ENCODE results near the gene JAG1.

Gene JAG1

GRCh38 chr20:10673842-10674683 lies at the start of gene JAG1:
Gene JAG1, minus strand, starts transcription at chr20:10673999. Its CDS starts 469 bp downstream, at chr20:10673530.
- DNase-seq: peak; percentile 93

GRCh38 chr20:10721976-10722375 lies 48.2 kb upstream of the JAG1 start:
- no peak for DNase-seq

GRCh38 chr20:10721137-10721896 lies 47.5 kb upstream of the JAG1 start:
- no peak for DNase-seq

- no peak for DNase-seq
Measured at GRCh38 chr20:10720565-10720964, 46.8 kb upstream of the JAG1 start.

DNA sequence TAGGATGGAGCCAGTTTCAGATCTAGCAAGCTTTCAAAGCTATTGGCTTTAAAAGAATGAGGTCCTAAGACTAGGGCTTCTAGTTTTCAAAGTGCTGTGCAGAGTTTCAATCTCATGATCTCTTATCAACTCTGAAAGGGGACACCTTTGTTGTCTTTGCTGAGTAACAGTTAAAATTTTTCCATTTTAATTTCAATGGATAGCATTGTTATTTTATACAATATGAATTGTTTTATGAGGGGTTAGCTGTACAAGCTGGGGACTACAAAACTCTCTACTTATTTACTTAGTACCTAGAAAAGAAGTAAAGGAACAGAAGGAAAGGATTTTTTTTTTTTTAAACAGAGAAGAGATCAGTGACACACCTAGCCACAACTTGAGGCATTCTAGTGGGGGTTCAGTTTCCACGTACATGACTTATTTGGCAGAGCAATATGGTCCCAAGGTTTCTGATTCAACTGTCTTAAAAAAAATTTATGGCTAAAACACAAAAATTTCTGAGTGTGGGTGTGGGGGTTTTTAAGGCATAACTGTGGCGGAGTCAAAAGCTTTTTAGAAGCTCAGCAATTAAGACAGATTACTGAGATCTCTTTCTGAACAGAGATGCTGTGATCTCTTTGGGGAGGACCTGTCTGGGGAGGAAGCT lies 46.1 kb upstream of the JAG1 start:
- no peak for DNase-seq

DNA sequence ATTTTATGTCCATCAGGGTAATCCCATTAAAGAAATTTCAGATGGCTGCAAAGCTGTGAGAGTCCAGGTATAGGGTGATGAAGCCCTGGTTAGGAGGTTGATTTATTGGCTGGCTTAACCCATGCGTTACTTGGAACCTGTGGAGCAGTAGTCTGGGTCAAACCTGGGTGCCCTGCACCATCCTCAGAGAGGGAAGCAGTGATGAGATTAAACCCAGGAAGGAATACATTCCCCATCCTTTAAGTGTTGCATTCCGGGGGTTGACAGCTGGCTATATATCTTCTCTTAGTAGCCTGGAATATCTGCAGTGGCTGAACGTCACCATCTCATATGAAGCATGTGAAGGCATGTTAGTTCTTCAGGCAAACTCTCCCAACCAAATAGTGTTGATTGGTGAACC lies 44.9 kb upstream of the JAG1 start:
- no peak for DNase-seq

DNA sequence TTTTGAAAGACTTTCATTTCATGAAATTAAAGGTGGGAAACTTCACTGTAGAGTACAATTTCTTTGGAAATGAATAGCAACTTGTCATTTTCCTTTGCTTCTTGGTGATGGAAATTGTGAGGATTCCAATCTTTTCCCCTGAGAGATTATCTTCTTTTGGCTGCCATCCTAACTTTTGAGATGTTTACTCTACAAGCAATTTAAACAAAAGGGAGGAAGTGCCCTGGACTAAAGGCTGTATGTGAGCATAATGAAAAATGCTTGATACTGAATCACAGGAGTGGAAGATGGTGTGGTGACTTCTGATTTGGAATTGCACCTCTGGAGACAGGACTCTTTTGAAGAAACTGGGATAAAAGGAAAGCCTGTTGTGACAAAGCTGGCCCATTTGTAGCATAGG lies 43.1 kb upstream of the JAG1 start:
- DNase-seq: no peak

GRCh38 chr20:10715035-10715434 lies 41.2 kb upstream of the JAG1 start:
- DNase-seq: no peak

DNA sequence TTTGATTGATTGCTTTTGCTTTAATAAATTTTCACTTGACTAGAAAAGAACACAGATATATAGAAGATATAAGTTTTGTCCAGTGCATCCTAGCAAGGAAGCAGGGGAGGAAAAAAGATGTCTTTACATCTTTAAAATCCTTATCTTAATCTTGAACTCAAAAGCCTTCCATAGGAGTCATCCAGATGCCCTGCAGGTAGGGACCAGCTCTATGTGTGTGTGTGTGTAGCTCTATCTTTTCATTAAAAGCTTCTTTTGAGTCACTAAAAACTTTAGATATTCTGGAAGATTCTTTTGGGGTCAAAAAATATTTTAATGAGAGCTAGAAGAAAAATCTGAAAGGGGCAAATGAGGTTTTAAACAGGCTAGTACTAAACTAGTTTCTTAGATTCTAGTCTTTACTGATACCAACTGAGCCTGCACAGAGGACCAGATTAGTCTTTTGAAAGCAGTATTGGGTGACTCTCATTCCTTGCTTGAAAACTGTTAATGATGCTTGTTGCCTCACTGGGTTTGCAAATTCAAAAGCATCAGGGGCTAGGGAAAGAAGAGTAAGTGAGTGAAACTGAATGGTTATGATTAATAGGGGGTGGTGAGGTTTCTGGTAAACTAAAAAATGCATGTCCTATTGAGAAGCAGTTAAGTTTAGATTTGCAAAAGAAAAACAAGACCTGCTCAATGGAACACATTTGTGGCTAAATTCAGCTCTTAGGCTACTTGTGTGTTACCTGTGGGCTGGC lies 40.6 kb upstream of the JAG1 start:
- DNase-seq: no peak

- DNase-seq: no peak
Measured at GRCh38 chr20:10713161-10713560, 39.4 kb upstream of the JAG1 start.

GRCh38 chr20:10711903-10712451 lies 38.2 kb upstream of the JAG1 start:
- no peak for DNase-seq

DNA sequence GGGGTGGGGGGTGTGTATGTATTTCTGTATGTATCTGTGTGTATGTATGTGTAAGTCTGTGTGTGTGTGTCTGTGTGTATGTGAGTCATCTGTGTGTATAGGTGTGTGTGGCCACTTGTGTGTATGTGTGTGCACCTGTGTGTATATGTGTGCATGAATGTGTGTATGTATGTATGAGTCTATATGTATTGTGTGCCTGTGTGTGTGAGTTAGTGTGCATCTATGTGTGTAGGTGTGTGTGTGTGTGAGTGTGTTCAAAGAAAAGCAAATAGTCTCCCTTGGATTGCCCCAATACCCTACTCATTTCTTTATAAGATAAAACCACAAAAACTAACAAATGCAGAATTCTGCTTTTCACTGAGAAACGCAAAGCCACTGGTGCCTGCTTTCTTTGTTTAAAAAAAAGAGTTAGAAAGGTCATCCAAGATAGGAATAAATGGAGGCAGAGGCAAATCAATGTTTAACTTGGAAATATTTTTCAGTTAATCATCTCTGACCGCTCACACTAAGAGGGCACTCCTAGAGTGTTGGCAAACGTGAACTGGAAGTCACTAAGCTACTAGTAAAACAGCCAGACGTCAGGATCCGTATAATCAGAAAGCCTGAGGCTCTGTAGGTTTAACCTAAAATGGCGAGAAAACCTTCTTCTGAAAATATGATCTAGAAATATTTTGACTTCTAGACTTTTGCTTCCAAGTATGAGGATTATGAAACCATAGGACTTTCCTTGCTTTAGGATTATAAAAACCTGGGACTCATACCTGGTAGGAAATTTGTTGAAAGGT lies 37.4 kb upstream of the JAG1 start:
- DNase-seq: no peak

DNA sequence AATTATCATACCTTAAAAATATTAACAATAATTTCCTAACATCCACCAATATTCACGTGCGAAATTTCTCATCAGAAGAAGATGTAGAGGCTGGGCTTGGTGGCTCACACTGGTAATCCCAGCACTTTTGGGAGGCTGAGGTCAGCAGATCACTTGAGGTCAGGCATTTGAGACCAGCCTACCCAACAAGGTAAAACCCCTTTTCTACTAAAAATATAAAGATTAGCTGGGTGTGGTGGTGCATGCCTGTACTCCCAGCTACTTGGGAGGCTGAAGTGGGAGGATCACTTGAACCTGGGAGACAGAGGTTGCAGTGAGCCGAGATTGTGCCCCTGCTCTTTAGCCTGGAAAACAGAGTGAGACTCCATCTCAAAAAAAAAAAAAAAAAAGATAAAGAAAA lies 36.1 kb upstream of the JAG1 start:
- DNase-seq: no peak

DNA sequence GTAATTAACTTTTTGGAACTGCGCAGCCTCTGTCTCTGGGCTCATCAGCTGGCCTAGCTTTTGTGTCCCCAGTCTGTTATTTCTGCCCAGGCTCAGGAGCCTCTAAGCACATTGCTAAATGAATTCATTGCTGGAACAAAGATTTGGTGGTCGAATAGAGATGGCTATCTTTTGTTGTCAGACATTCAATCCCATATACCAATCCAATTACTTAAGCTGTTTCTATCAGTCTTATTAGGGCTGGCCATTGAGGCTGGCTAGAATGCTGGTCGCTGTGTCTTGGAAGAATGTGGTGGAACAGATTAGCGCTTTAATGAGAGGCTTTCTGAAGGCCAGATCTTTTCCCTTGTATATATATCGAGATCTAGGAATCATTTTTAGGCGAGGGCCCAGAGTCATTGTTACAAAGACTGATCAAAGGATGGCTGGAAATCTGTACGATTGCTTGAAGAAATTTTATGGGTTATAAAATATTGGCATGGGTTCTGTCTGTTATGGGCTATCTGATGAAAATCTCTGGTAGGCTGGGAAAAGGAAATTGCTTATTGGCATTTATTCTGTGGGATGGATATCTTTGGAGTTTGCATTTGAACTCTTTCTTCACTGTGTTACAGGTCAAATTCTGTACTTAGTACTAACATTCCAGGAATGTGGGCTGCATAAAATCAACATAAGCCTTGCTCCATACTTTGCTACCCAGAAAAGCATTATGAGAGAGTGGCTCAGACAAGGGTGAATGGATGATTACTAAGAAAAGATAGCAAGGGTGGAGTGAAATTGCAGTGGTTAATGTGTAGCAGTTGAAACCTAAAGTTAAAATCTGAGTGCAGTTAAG lies 34.8 kb upstream of the JAG1 start:
- no peak for DNase-seq

DNA sequence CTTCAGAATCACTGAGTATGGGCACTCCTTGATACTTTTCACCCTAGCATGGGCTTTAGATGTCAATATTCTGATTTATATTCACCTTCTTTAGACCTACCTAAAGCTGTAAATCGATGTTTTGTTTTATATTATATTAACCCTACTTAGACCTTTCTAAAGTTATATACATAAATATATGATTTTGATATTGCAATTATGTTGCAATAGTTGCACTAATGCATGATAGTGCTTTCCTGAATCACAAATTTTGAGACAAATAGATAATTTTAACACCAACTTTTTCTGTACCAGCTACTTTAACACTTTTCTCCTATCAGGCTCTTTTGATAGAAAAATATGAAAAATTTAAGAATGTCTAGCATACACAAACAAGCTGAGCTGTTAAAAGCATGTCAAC lies 34.0 kb upstream of the JAG1 start:
- DNase-seq: no peak

- DNase-seq: no peak
Measured at GRCh38 chr20:10707068-10707467, 33.3 kb upstream of the JAG1 start.

- DNase-seq: no peak
Measured at GRCh38 chr20:10706460-10706811, 32.6 kb upstream of the JAG1 start.

DNA sequence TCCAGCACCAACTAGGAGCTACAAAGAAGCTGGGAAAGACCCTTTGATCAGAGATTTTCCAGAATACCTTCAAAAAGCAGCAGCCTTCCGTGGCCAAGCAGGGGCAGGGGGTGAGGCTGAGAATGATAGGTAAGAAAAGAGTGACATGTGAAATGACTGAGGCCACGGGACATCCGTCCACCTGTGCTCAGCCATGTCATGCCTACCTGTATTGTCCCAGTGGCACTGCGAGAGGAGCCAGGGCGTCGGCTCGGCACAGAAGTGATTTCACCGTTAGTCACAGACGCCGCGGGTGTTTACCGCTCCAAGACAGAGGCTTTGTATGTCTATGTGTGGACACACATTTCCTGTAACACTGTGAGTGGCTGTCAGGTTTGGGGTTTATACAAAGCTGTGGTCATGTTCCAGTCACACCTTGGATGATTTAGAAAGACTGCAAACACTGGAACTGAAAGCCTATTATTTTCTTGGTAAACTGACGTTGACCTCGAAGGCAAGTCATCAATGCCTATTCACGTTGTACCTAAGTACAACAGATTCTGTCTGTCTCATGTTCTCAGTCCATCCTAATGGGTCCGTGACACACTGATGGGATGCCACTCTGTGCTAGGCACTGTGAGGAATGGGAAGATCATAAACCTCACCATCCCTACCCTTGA lies 32.1 kb upstream of the JAG1 start:
- DNase-seq: no peak

GRCh38 chr20:10701607-10702006 lies 27.8 kb upstream of the JAG1 start:
- no peak for DNase-seq

GRCh38 chr20:10699941-10700340 lies 26.1 kb upstream of the JAG1 start:
- DNase-seq: no peak

GRCh38 chr20:10699489-10699888 lies 25.7 kb upstream of the JAG1 start:
- no peak for DNase-seq

Measured in NCI-H1092 (cell line).